ENCODE data around the gene RPIA.
"Not testable (repeated sequence)": the region's sequence is repeated elsewhere in the genome, so short reads cannot be mapped to it uniquely, and the experiment has no call there.

RPIA gene

GRCh38 chr2:88760819-88761598 is 69.5 kb downstream of the RPIA start:
- CTCF ChIA-PET: no interaction called here
- DNase-seq (ENCODE audit: extremely low spot score): no peak
- TF ChIP-seq ARNT (IDR thresholded peaks at IDR 0.05): no peak
- no peak for TF ChIP-seq L3MBTL2 (conservative IDR thresholded peaks at IDR 0.05)
- TF ChIP-seq TARDBP (IDR thresholded peaks at IDR 0.05): no peak
- no peak for TF ChIP-seq FOXM1 (IDR thresholded peaks at IDR 0.05; ENCODE audit: borderline replicate concordance)
- POLR2A ChIA-PET: no interaction called here

DNA sequence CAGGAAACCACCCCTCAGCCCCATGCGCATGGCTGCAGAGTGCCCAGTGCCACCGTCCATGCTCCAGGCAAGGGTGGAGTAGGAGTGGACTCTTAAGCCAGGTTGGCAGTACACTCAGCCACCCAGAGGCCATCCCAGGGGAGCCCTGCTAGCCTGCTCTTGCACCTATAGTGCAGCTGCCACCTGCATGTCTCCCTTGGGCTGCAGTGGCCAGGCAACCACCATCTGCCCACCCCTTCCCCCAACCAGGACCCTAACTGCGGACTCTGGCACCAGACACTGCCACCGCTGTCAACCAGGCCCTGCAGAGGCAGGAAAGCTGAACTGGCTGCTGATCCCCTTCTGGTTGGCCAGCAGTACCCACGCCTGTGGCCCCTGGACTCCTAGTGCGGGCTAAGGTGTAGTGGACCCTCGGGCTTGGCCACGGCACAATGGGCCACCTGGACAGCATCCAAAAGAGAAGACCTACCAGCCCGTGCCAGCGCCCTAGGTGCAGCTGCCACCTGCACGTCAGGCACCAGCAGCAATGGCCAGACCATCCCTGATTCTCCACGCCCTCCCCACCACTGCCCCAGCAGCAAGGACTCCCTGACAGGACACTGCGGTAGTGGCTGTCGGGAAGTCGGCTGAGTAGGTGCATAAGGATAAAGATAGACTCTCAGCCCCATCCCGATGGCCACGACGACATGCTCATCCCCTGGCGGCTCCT is 72.8 kb downstream of the RPIA start:
- CTCF ChIA-PET: no interaction called here
- TF ChIP-seq CTBP1 (IDR thresholded peaks at IDR 0.05; ENCODE audit: borderline replicate concordance) (no peak), LEF1 (IDR thresholded peaks at IDR 0.05; ENCODE audit: borderline replicate concordance) (no peak), FOXM1 (IDR thresholded peaks at IDR 0.05; ENCODE audit: borderline replicate concordance) (no peak)
- POLR2A ChIA-PET: no interaction called here
- no peak for DNase-seq (ENCODE audit: extremely low spot score)

DNA sequence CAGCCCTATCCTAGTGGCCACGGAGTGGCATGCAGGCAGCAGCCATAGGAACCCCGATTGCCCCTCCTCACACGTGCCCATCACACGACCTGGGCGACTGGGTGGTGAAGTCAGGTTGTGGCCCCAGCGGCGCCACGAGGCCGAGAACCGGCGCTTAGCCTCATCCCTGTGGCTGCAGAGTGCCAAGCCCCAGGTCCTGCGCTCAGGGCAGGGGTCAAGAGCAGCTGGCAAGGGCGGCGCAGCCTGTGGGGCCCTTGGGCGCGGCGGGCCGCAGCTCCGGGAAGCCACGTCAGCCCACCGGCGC is 73.3 kb downstream of the RPIA start:
- no peak for DNase-seq (ENCODE audit: extremely low spot score)
- CTCF ChIA-PET: no interaction called here
- POLR2A ChIA-PET: no interaction called here

GRCh38 chr2:88765154-88765888 is 73.8 kb downstream of the RPIA start:
- TF ChIP-seq FOXM1 (IDR thresholded peaks at IDR 0.05; ENCODE audit: borderline replicate concordance): no peak
- no peak for TF ChIP-seq ELF4 (IDR thresholded peaks at IDR 0.05)
- TF ChIP-seq ARNT (IDR thresholded peaks at IDR 0.05): no peak
- TF ChIP-seq NFRKB (IDR thresholded peaks at IDR 0.05): no peak
- TF ChIP-seq HDGF (IDR thresholded peaks at IDR 0.05; ENCODE audit: borderline replicate concordance): no peak
- ChIA-PET POLR2A (no interaction called here), CTCF (no interaction called here)
- DNase-seq (ENCODE audit: extremely low spot score): no peak

More for the DNA sequence above, 73.3 kb downstream of the RPIA start:
- TF ChIP-seq, protein P1, sequence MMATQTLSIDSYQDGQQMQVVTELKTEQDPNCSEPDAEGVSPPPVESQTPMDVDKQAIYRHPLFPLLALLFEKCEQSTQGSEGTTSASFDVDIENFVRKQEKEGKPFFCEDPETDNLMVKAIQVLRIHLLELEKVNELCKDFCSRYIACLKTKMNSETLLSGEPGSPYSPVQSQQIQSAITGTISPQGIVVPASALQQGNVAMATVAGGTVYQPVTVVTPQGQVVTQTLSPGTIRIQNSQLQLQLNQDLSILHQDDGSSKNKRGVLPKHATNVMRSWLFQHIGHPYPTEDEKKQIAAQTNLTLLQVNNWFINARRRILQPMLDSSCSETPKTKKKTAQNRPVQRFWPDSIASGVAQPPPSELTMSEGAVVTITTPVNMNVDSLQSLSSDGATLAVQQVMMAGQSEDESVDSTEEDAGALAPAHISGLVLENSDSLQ (IDR thresholded peaks at IDR 0.05): no peak
- no peak for TF ChIP-seq FOXK2 (IDR thresholded peaks at IDR 0.05)
- no peak for TF ChIP-seq ARNT (IDR thresholded peaks at IDR 0.05)
- no peak for TF ChIP-seq BHLHE40 (IDR thresholded peaks at IDR 0.05; ENCODE audit: borderline replicate concordance)
- no peak for TF ChIP-seq ZNF384 (IDR thresholded peaks at IDR 0.05)
- TF ChIP-seq FOXA1 (IDR thresholded peaks at IDR 0.05): no peak
- no peak for TF ChIP-seq HDGF (IDR thresholded peaks at IDR 0.05; ENCODE audit: borderline replicate concordance)
- no peak for TF ChIP-seq ELF4 (IDR thresholded peaks at IDR 0.05)
- no peak for TF ChIP-seq NFRKB (IDR thresholded peaks at IDR 0.05)
- no peak for TF ChIP-seq LEF1 (IDR thresholded peaks at IDR 0.05; ENCODE audit: borderline replicate concordance)
- TF ChIP-seq L3MBTL2 (conservative IDR thresholded peaks at IDR 0.05): no peak
- TF ChIP-seq SP1 (IDR thresholded peaks at IDR 0.05): no peak
- no peak for TF ChIP-seq TARDBP (IDR thresholded peaks at IDR 0.05)
- no peak for TF ChIP-seq FOXM1 (IDR thresholded peaks at IDR 0.05; ENCODE audit: borderline replicate concordance)
- no peak for TF ChIP-seq SUZ12 (IDR thresholded peaks at IDR 0.05)
- no peak for TF ChIP-seq CTBP1 (IDR thresholded peaks at IDR 0.05; ENCODE audit: borderline replicate concordance)

DNA sequence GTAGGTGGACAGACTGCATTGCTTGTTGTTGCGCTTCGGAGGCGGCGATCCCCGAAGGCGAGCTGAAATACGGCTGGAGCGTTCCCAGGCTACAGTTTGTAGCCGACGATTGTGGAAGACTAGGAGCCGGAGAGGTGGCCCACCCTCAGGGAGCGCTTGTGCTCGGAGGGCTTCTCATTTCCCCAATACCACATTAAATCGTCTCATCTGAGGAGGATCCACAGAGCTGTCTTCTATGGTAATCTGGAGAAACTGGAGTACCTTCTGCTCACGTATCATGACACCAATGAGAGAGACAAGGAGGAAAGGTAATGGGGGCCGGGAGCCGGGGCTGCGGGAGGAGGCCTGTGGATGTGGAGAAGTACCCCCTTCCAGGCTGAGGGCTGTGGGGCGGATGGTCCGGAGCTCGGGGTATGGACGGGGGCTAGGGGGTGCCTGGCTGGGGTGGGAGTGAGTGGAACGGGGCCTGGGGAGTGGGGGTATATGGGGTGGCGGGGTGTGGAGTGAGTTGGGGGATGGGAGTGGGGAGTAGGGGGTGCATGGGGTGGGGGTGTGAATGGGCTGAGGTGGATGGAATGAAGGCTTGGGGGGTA is 74.5 kb downstream of the RPIA start:
- POLR2A ChIA-PET; CTCF ChIA-PET; DNase-seq (ENCODE audit: extremely low spot score): not testable (repeated sequence)

- DNase-seq (ENCODE audit: extremely low spot score): no peak
- CTCF ChIA-PET: no interaction called here
- no peak for TF ChIP-seq LEF1 (IDR thresholded peaks at IDR 0.05; ENCODE audit: borderline replicate concordance)
- no peak for TF ChIP-seq FOXA1 (IDR thresholded peaks at IDR 0.05)
- TF ChIP-seq BHLHE40 (IDR thresholded peaks at IDR 0.05; ENCODE audit: borderline replicate concordance): no peak
- TF ChIP-seq HDGF (IDR thresholded peaks at IDR 0.05; ENCODE audit: borderline replicate concordance): no peak
- no peak for TF ChIP-seq L3MBTL2 (conservative IDR thresholded peaks at IDR 0.05)
- TF ChIP-seq SUZ12 (IDR thresholded peaks at IDR 0.05): no peak
- TF ChIP-seq FOXM1 (IDR thresholded peaks at IDR 0.05; ENCODE audit: borderline replicate concordance): no peak
- TF ChIP-seq NFRKB (IDR thresholded peaks at IDR 0.05): no peak
- no peak for TF ChIP-seq ELF4 (IDR thresholded peaks at IDR 0.05)
- no peak for TF ChIP-seq ZNF384 (IDR thresholded peaks at IDR 0.05)
- no peak for TF ChIP-seq CTBP1 (IDR thresholded peaks at IDR 0.05; ENCODE audit: borderline replicate concordance)
- no peak for TF ChIP-seq ARNT (IDR thresholded peaks at IDR 0.05)
- TF ChIP-seq TARDBP (IDR thresholded peaks at IDR 0.05): no peak
- no peak for TF ChIP-seq SP1 (IDR thresholded peaks at IDR 0.05)
- TF ChIP-seq FOXK2 (IDR thresholded peaks at IDR 0.05): no peak
- TF ChIP-seq, protein P1 (IDR thresholded peaks at IDR 0.05): no peak
- POLR2A ChIA-PET: no interaction called here
Measured at GRCh38 chr2:88770016-88770415, 78.5 kb downstream of the RPIA start.

GRCh38 chr2:88773233-88774028 is 82.0 kb downstream of the RPIA start:
- DNase-seq (ENCODE audit: extremely low spot score); CTCF ChIA-PET; POLR2A ChIA-PET: not testable (repeated sequence)

- DNase-seq (ENCODE audit: extremely low spot score); POLR2A ChIA-PET; CTCF ChIA-PET: not testable (repeated sequence)
Measured at GRCh38 chr2:88789213-88789612, 97.7 kb downstream of the RPIA start.

DNA sequence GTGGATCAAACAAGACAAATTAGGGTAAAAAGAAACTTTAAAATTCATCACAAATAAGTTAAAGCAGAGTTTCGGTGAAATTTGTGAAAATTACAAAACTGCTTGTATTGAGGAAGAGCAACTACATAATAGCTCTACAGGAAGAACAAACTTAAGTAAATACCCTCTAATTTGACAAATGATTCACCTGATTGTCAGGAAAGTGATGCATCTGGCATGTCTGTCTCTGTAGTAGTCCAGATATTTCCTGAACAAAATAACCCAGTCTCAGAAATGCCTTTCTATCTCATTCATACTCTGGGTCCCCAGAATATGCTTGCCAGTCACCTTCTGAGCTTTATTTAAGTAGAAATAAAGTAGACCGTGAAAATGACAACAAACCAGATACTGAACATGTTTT is 104.5 kb downstream of the RPIA start:
- CTCF ChIA-PET; DNase-seq (ENCODE audit: extremely low spot score); POLR2A ChIA-PET: not testable (repeated sequence)

DNA sequence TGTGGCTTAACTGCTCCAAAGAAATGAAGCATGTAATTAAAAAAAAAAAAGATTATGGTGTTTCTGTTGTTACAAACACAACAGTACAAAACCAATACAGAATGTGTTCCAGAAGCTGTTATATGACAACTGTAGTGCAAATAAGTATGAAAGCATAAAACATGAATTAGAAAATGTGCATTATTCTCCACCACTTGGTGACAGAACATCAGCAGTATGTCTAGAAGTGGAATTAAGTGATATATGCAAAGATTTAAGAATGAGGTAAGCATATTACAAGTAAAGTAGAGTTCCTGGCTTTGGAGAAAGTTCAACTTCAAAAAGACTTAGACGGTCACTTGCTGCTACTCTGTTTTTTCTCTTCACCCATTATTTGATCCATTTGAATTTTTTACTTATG is 105.0 kb downstream of the RPIA start:
- DNase-seq (ENCODE audit: extremely low spot score); CTCF ChIA-PET; POLR2A ChIA-PET: not testable (repeated sequence)

- DNase-seq (ENCODE audit: extremely low spot score); CTCF ChIA-PET; POLR2A ChIA-PET: not testable (repeated sequence)
Measured at GRCh38 chr2:88797164-88797563, 105.7 kb downstream of the RPIA start.

Measured in HEK293T (cell line).